H1 (cell line): ENCODE results near the gene CCDC107. TPM values are rescaled to one million over a fixed set of nuclear protein-coding genes. Genes with fewer than 3 reads are reported as not detected.

ENCODE experiments used
- CTCF ChIA-PET: fragments of 300-600 bp; sonication (Branson Sonifier 250); formaldehyde crosslinking; loops from one replicate; lab custom pipeline; 2021; ENCODE audit not compliant: partially characterized antibody; lab: Charles Lee
- POLR2A ChIA-PET: fragments of 300-600 bp; sonication (Branson Sonifier 250); formaldehyde crosslinking; loops from one replicate; lab custom pipeline; 2021; ENCODE audit warnings: inconsistent platforms; ENCODE audit not compliant: partially characterized antibody; lab: Charles Lee
- DNase-seq, 2 experiments: peaks; one replicate each; pipeline versions ENCODE4 v3.0.0 to v3.0.0-alpha.2; 2010 to 2022; ENCODE audit warnings: low spot score in 2 of 2, low read depth in 1 of 2, mixed read lengths in 1 of 2
- FAIRE-seq: peaks from 2 replicates; lab custom pipeline; 2011; peaks lifted over from hg19 to GRCh38; lab: Jason Lieb, UNC
- H2AFZ ChIP-seq: 2 replicates; pipeline ENCODE4 v1.8.1; 2012; ENCODE audit warnings: low read length, inconsistent platforms
- H2AK5ac ChIP-seq: 2 replicates; pipeline ENCODE4 v1.6.1; 2013; ENCODE audit warnings: low read depth, low read length
- H2BK120ac ChIP-seq: replicated peaks from 2 replicates; pipeline ENCODE3; 2013; ENCODE audit warnings: low read depth, low read length, inconsistent platforms
- H2BK12ac ChIP-seq: 2 replicates; pipeline ENCODE4 v1.6.1; 2013; ENCODE audit warnings: low read depth, low read length
- H2BK15ac ChIP-seq: 2 replicates; pipeline ENCODE4 v1.6.1; 2013; ENCODE audit warnings: low read length
- H2BK20ac ChIP-seq: 2 replicates; pipeline ENCODE4 v1.6.1; 2013; ENCODE audit warnings: low read length
- H2BK5ac ChIP-seq: 2 replicates; pipeline ENCODE4 v1.6.1; 2013; ENCODE audit warnings: low read depth, low read length
- H3K14ac ChIP-seq: 2 replicates; pipeline ENCODE4 v1.6.1; 2013; ENCODE audit warnings: inconsistent platforms; ENCODE audit not compliant: insufficient read length
- H3K18ac ChIP-seq: 2 replicates; pipeline ENCODE4 v1.6.1; 2013; ENCODE audit warnings: low read length; ENCODE audit errors: extremely low read depth
- H3K23ac ChIP-seq: 2 replicates; pipeline ENCODE4 v1.6.1; 2013; ENCODE audit warnings: inconsistent platforms; ENCODE audit not compliant: insufficient read length
- H3K23me2 ChIP-seq: 2 replicates; pipeline ENCODE4 v1.6.1; 2013; ENCODE audit warnings: low read depth, low read length
- H3K27ac ChIP-seq: 2 replicates; pipeline ENCODE4 v1.6.1; 2011; ENCODE audit warnings: low read depth, low read length, inconsistent platforms
- H3K27me3 ChIP-seq, 4 experiments: replicated peaks in 1 of 4; 1 replicate in 1 of 4; 2 replicates in 3 of 4; pipeline versions ENCODE4 v1.6.1 to v1.8.1; 2011 to 2013; ENCODE audit warnings: low read length in 3 of 4, mild to moderate bottlenecking in 3 of 4, inconsistent platforms in 2 of 4, mixed read lengths in 2 of 4, moderate library complexity in 1 of 4; ENCODE audit not compliant: control insufficient read depth in 3 of 4, insufficient read depth in 3 of 4; ENCODE audit errors: extremely low read depth in 1 of 4
- H3K36me3 ChIP-seq, 4 experiments: 2 replicates each; pipeline versions ENCODE4 v1.6.1 to v1.8.1; 2011 to 2013; ENCODE audit warnings: mild to moderate bottlenecking in 4 of 4, low read length in 3 of 4, moderate library complexity in 2 of 4, control low read depth in 1 of 4, inconsistent platforms in 1 of 4; ENCODE audit not compliant: insufficient read depth in 4 of 4, control insufficient read depth in 2 of 4
- H3K4ac ChIP-seq: replicated peaks from 2 replicates; pipeline ENCODE3; 2013; ENCODE audit warnings: low read length, low read depth, mixed read lengths, inconsistent platforms; ENCODE audit not compliant: insufficient read length
- H3K4me1 ChIP-seq, 4 experiments: replicated peaks in 1 of 4; 1 replicate in 1 of 4; 2 replicates in 3 of 4; pipeline versions ENCODE4 v1.6.1 to v1.8.1; 2011 to 2013; ENCODE audit warnings: low read length in 3 of 4, inconsistent platforms in 2 of 4, mixed read lengths in 1 of 4; ENCODE audit not compliant: insufficient read depth in 4 of 4, control insufficient read depth in 3 of 4
- H3K4me2 ChIP-seq, 2 experiments: 2 replicates each; pipeline versions ENCODE4 v1.6.1 to v1.8.1; 2011 to 2013; ENCODE audit warnings: low read depth in 2 of 2, low read length in 2 of 2, control low read depth in 1 of 2, inconsistent platforms in 1 of 2, mild to moderate bottlenecking in 1 of 2; ENCODE audit not compliant: insufficient read depth in 1 of 2
- H3K4me3 ChIP-seq, 4 experiments: fragments of 200-600, 300-600 bp in 1 of 4; sonication (generic), shearing (Covaris generic), sonication (Bioruptor Twin) in 1 of 4; 2 replicates each; pipeline versions ENCODE4 v1.5.1 to v1.8.1; 2011 to 2016; ENCODE audit warnings: low read length in 4 of 4, low read depth in 3 of 4, control low read depth in 2 of 4, inconsistent platforms in 2 of 4, mild to moderate bottlenecking in 2 of 4, mixed read lengths in 1 of 4, moderate library complexity in 1 of 4; ENCODE audit not compliant: insufficient read depth in 2 of 4; ENCODE audit errors: extremely low read depth in 1 of 4
- H3K56ac ChIP-seq: replicated peaks from 2 replicates; pipeline ENCODE3; 2013; ENCODE audit warnings: low read depth, mild to moderate bottlenecking, mixed read lengths, low read length, inconsistent platforms; ENCODE audit not compliant: insufficient read length
- H3K79me1 ChIP-seq: 2 replicates; pipeline ENCODE4 v1.6.1; 2013; ENCODE audit warnings: low read depth, low read length, control low read depth
- H3K79me2 ChIP-seq, 2 experiments: 2 replicates each; pipeline versions ENCODE4 v1.6.1 to v1.8.1; 2012 to 2013; ENCODE audit warnings: low read length in 2 of 2, mild to moderate bottlenecking in 2 of 2, inconsistent platforms in 1 of 2; ENCODE audit not compliant: insufficient read depth in 2 of 2, control insufficient read depth in 1 of 2
- H3K9ac ChIP-seq, 4 experiments: replicated peaks in 1 of 4; 1 replicate in 1 of 4; 2 replicates in 3 of 4; pipeline versions ENCODE4 v1.6.1 to v1.8.1; 2011 to 2013; ENCODE audit warnings: low read depth in 3 of 4, low read length in 3 of 4, control low read depth in 2 of 4, mild to moderate bottlenecking in 2 of 4, moderate library complexity in 2 of 4, inconsistent platforms in 1 of 4; ENCODE audit errors: extremely low read depth in 1 of 4
- H3K9me3 ChIP-seq, 2 experiments: 2 replicates each; pipeline versions ENCODE4 v1.6.1 to v1.8.1; 2012 to 2013; ENCODE audit warnings: mild to moderate bottlenecking in 2 of 2, moderate library complexity in 2 of 2, control low read depth in 1 of 2, inconsistent platforms in 1 of 2, low read depth in 1 of 2, low read length in 1 of 2, mixed read lengths in 1 of 2; ENCODE audit not compliant: insufficient read depth in 2 of 2
- H4K20me1 ChIP-seq, 2 experiments: replicated peaks in 1 of 2; 2 replicates each; pipeline versions ENCODE3 to v1.8.1; 2011 to 2013; ENCODE audit warnings: inconsistent platforms in 2 of 2, low read length in 2 of 2, mild to moderate bottlenecking in 1 of 2; ENCODE audit not compliant: insufficient read depth in 2 of 2, control insufficient read depth in 1 of 2
- H4K5ac ChIP-seq: 2 replicates; pipeline ENCODE4 v1.6.1; 2013; ENCODE audit warnings: low read length, low read depth, mixed read lengths, inconsistent platforms; ENCODE audit not compliant: insufficient read length
- H4K8ac ChIP-seq: 2 replicates; pipeline ENCODE4 v1.8.0; 2013; ENCODE audit warnings: mild to moderate bottlenecking, moderate library complexity, low read length, inconsistent platforms; ENCODE audit not compliant: insufficient read depth; ENCODE audit errors: extremely low read depth
- H4K91ac ChIP-seq: replicated peaks from 2 replicates; pipeline ENCODE3; 2013; ENCODE audit warnings: low read length, mixed read lengths, inconsistent platforms; ENCODE audit not compliant: insufficient read length
- CBX5 ChIP-seq: fragments of 300-800, 300-1000 bp; sonication (generic); IDR thresholded peaks from 2 replicates; pipeline ENCODE4 v1.7.1; 2016; ENCODE audit warnings: antibody characterized with exemption, low read length, low read depth
- CHD1 ChIP-seq: IDR thresholded peaks from 2 replicates; pipeline ENCODE4 v1.6.1; 2012; ENCODE audit warnings: low read depth, low read length, improper control_type of control experiment
- EZH2 ChIP-seq: fragments of 200-600 bp; sonication (generic); IDR thresholded peaks from 2 replicates; pipeline ENCODE4 v1.7.1; 2012; ENCODE audit warnings: low read depth, mild to moderate bottlenecking, moderate library complexity, low read length, inconsistent platforms; ENCODE audit not compliant: severe bottlenecking
- MAFK ChIP-seq: IDR thresholded peaks from 2 replicates; pipeline ENCODE4 v1.6.1; 2012; ENCODE audit warnings: low read depth, mild to moderate bottlenecking, improper control_type of control experiment, low read length
- RAD21 ChIP-seq, 2 experiments: IDR thresholded peaks in 1 of 2; conservative IDR thresholded peaks in 1 of 2; 2 replicates each; pipeline ENCODE4 v1.6.1; 2011; ENCODE audit warnings: low read depth in 2 of 2, low read length in 2 of 2, improper control_type of control experiment in 1 of 2, inconsistent platforms in 1 of 2, mild to moderate bottlenecking in 1 of 2, moderate library complexity in 1 of 2
- SAP30 ChIP-seq: fragments of 300-600 bp; sonication (generic); IDR thresholded peaks from 2 replicates; pipeline ENCODE4 v1.7.1; 2012; ENCODE audit warnings: low read length, moderate library complexity, mild to moderate bottlenecking, inconsistent platforms; ENCODE audit not compliant: insufficient read depth, insufficient replicate concordance
- SIRT6 ChIP-seq: IDR thresholded peaks from one replicate; pipeline ENCODE4 v1.7.1; 2012; ENCODE audit warnings: low read length, inconsistent platforms
- SP1 ChIP-seq: IDR thresholded peaks from 2 replicates; pipeline ENCODE4 v1.6.1; 2011; ENCODE audit warnings: low read depth, low read length
- SP2 ChIP-seq: IDR thresholded peaks from 2 replicates; pipeline ENCODE4 v1.6.1; 2012; ENCODE audit warnings: mild to moderate bottlenecking, low read length, inconsistent platforms
- SRF ChIP-seq: IDR thresholded peaks from 2 replicates; pipeline ENCODE4 v1.6.1; 2011; ENCODE audit warnings: mild to moderate bottlenecking, low read depth, low read length, moderate library complexity
- TAF1 ChIP-seq: IDR thresholded peaks from 2 replicates; pipeline ENCODE4 v1.6.1; 2011; ENCODE audit warnings: mild to moderate bottlenecking, low read depth, low read length
- WGBS, 2 experiments: shearing (Covaris generic) in 1 of 2; methylation state at CpG; one replicate each; pipeline versions ENCODE4 v1.1.6 to v1.1.7; 2013 to 2015; ENCODE audit warnings: low lambda C conversion rate in 2 of 2, mixed read lengths in 2 of 2, inconsistent platforms in 1 of 2, low coverage in 1 of 2, missing lambda C conversion rate in 1 of 2; ENCODE audit not compliant: insufficient replicate concordance in 2 of 2, insufficient coverage in 1 of 2, insufficient read length in 1 of 2; ENCODE audit errors: extremely low coverage in 1 of 2, missing lambda C conversion rate in 1 of 2; 5-methylcytosine and 5-hydroxymethylcytosine counted together
- polyA plus RNA-seq, 7 experiments: library from polyadenylated mRNA; depleted of rRNA in 3 of 7; stranded (reverse) in 5 of 7; unstranded in 2 of 7; fragments of >200 nt in 5 of 7; fragments of 200-250 nt in 2 of 7; gene quantifications; 1 replicate in 5 of 7; 2 replicates in 1 of 7; 4 replicates in 1 of 7; pipeline versions ENCODE4 v1.2.1 to v1.2.3, GENCODE V29; 2011 to 2013; ENCODE audit warnings: missing spikeins in 2 of 7, mixed read lengths in 2 of 7
- total RNA-seq: library from RNA; stranded (reverse); fragmentation: NEBNext Ultra II Directional; extraction: Animal tissue kit (Norgen Biotek cat#: 25700); gene quantifications from 2 replicates; pipeline ENCODE4 v1.2.1, GENCODE V29; 2021
- TF ChIP-seq, protein P1 (sequence below), 3 experiments: IDR thresholded peaks; 1 replicate in 2 of 3; 2 replicates in 1 of 3; pipeline versions ENCODE4 v1.5.1 to v1.6.1; 2011; ENCODE audit warnings: low read length in 3 of 3, mild to moderate bottlenecking in 3 of 3, inconsistent platforms in 2 of 3, low read depth in 1 of 3, moderate library complexity in 1 of 3; ENCODE audit not compliant: insufficient read depth in 1 of 3; ENCODE audit errors: control extremely low read depth in 1 of 3

Gene CCDC107
- total and polyA plus RNA-seq, 2 of the 8 experiments (the other 6 are each of a cell fraction or from before 2014, with no cell fraction given), result 8.2 to 9.0 TPM

DNA sequence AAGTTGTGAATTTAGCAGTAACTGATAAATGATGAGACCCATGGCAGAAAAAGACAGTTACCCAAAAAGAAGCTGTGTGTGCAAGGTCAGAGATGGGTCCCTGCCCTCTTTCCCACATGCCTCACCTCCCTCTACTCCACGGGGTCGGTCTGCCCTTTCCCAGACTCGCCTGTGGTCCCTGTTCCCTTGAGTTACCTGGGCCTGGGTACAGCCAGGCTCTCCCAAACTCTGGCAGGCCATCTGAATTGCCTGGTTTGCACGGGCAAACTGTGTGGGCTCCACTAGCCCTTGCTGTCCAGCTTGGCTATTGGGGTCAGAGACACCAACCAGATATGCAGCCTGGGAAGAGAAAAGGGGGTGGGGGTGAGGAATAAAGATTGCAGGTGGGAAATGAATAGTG lies 50.1 kb downstream of the CCDC107 start:
- Histone ChIP-seq H3K56ac (no peak overlapping the region), H3K36me3 (peaks cover 32 to 89% (median 71%) of the 10 kb centered on the region in 4 experiments), H3K14ac (no peak overlapping the region), H3K4me2 (no peak overlapping the region), H2BK5ac (no peak overlapping the region), H2BK15ac (no peak overlapping the region), H3K79me2 (no peaks in the 10 kb centered on the region), H4K8ac (no peak overlapping the region), H3K9ac (no peak overlapping the region; a peak in 1 of 7 replicates), H3K18ac (no peak overlapping the region), H2AFZ (no peak overlapping the region), H2AK5ac (no peak overlapping the region), H2BK12ac (no peak overlapping the region), H3K23me2 (no peaks in the 10 kb centered on the region), H3K4ac (no peak overlapping the region), H3K9me3 (no peaks in the 10 kb centered on the region), H3K4me1 (no peaks in the 10 kb centered on the region), H3K79me1 (no peaks in the 10 kb centered on the region), H3K4me3 (no peak overlapping the region), H3K23ac (no peak overlapping the region), H2BK20ac (no peak overlapping the region), H4K5ac (no peak overlapping the region), H2BK120ac (no peak overlapping the region), H4K91ac (no peak overlapping the region), H3K27me3 (no peaks in the 10 kb centered on the region), H4K20me1 (peaks cover 0 to 8% of the 10 kb centered on the region in 2 experiments), H3K27ac (no peak overlapping the region)
- no peak for FAIRE-seq
- CTCF ChIA-PET, result interaction anchor here (0.7 to 13.1 kb wide), 7 partner anchors 9 to 62 kb away, joined by 3 to 199 read pairs (median 4); partner anchors contain the start of genes ARHGEF39 and TPM2
- POLR2A ChIA-PET, result interaction anchor here (0.6 to 4.1 kb wide), 3 partner anchors 19 to 61 kb away, joined by 3 to 19 read pairs (median 3); no protein-coding TSS in a partner anchor
- 96% methylated on average over 4 of the region's 4 CpGs; no CpG with 5 or more reads in 1 of the 2 experiments for WGBS, 2 experiments
- DNase-seq, result no peak
- TF ChIP-seq CHD1, result no peak
- no peak for TF ChIP-seq SP2
- no peak for TF ChIP-seq RAD21 (IDR thresholded peaks at IDR 0.05 in 1 of 2, conservative IDR thresholded peaks at IDR 0.05 in 1 of 2; ENCODE audit: low read depth in 2 of 2, low read length in 2 of 2)
- no peak for TF ChIP-seq TAF1
- no peak for TF ChIP-seq SIRT6
- TF ChIP-seq CBX5, result no peak
- no peak for TF ChIP-seq SRF
- TF ChIP-seq SAP30, result no peak
- TF ChIP-seq, protein P1, sequence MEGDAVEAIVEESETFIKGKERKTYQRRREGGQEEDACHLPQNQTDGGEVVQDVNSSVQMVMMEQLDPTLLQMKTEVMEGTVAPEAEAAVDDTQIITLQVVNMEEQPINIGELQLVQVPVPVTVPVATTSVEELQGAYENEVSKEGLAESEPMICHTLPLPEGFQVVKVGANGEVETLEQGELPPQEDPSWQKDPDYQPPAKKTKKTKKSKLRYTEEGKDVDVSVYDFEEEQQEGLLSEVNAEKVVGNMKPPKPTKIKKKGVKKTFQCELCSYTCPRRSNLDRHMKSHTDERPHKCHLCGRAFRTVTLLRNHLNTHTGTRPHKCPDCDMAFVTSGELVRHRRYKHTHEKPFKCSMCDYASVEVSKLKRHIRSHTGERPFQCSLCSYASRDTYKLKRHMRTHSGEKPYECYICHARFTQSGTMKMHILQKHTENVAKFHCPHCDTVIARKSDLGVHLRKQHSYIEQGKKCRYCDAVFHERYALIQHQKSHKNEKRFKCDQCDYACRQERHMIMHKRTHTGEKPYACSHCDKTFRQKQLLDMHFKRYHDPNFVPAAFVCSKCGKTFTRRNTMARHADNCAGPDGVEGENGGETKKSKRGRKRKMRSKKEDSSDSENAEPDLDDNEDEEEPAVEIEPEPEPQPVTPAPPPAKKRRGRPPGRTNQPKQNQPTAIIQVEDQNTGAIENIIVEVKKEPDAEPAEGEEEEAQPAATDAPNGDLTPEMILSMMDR (IDR thresholded peaks at IDR 0.05; ENCODE audit: control extremely low read depth in 1 of 3, insufficient read depth in 1 of 3, low read depth in 1 of 3, low read length in 3 of 3), result no peak
- TF ChIP-seq MAFK, result no peak
- TF ChIP-seq EZH2, result no peak
- no peak for TF ChIP-seq SP1
